ENCODE measurements around the gene PLEK. TPM values are rescaled to one million over a fixed set of nuclear protein-coding genes. Genes with fewer than 3 reads are reported as not detected.
"Not testable (repeated sequence)": the region's sequence is repeated elsewhere in the genome, so short reads cannot be mapped to it uniquely, and the experiment has no call there.

PLEK gene
- total and polyA plus RNA-seq, 11 donors: 1.3 to 90.0 (median 3.1) TPM

GRCh38 chr2:68372485-68372884 is 7.4 kb downstream of the PLEK start:
- Histone ChIP-seq H3K27ac (no peak overlapping the region), H3K36me3 (peaks cover 0 to 10% (median 0%) of the 10 kb centered on the region in 9 donors), H3K9me3 (no peaks in the 10 kb centered on the region), H3K4me3 (no peak overlapping the region), H3K4me1 (peaks cover 0 to 81% (median 6%) of the 10 kb centered on the region in 12 donors), H3K27me3 (no peaks in the 10 kb centered on the region)
- DNase-seq: no peak
- ATAC-seq: no peak
- TF ChIP-seq CTCF (IDR thresholded peaks at IDR 0.05): no peak
- no peak for TF ChIP-seq POLR2A (IDR thresholded peaks at IDR 0.05)
- intact Hi-C loops (cut with DNase I): no loop called here
- WGBS, 4 donors: 92 to 96% (median 95%) methylated on average over 2 of the region's 2 CpGs

DNA sequence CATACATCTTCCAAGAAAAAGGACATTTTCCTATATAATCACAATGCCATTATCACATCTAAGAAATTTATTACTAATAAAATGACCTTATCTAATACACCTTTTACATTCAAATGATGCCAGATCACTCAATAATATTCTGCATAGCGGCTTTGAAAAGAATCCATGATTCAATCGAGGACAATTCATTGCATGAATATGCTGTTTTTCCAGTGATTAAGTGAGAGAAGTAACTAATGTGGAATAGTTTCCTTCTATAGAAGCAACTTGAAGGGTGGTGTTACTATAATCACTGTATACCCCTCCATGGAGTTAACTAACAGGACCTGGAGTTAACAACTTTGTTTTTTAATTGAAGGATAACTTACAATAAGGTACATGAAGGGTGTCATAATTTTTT is 9.1 kb downstream of the PLEK start:
- ATAC-seq: no peak
- H3K4me3 ChIP-seq: no peak overlapping the region
- H3K36me3 ChIP-seq: peaks cover 0 to 10% (median 0%) of the 10 kb centered on the region in 9 donors
- intact Hi-C loops (cut with DNase I): no loop called here
- TF ChIP-seq POLR2A (IDR thresholded peaks at IDR 0.05) (no peak), CTCF (IDR thresholded peaks at IDR 0.05) (no peak)
- no peaks in the 10 kb centered on the region for H3K9me3 ChIP-seq
- no peak overlapping the region for H3K27ac ChIP-seq
- no peak for DNase-seq
- H3K4me1 ChIP-seq: peaks cover 0 to 81% (median 6%) of the 10 kb centered on the region in 12 donors
- no peaks in the 10 kb centered on the region for H3K27me3 ChIP-seq
- WGBS, 4 donors: 98% methylated on average over 2 of the region's 2 CpGs

DNA sequence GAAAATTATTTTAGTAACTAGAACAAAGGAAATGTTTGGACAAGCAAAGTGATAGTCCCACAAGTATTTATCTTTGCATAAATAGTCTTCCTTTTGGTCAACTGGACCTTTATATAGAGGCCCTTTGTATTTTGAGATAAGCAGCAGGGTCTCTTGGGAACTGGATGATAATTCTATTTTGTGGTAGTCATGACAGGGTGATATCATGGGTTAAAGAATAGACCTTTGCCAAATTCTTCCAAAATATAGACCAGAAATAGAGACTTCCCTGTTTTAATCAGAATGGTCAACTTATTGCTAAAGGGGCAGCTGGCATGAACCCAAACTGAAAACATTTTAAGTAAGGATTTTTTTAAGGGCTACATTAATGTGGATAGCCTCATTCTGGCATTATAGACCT is 10.5 kb downstream of the PLEK start:
- no peak for TF ChIP-seq POLR2A (IDR thresholded peaks at IDR 0.05)
- no peak for TF ChIP-seq CTCF (IDR thresholded peaks at IDR 0.05)
- H3K27me3 ChIP-seq: no peaks in the 10 kb centered on the region
- no peaks in the 10 kb centered on the region for H3K9me3 ChIP-seq
- intact Hi-C loops (cut with DNase I): no loop called here
- ATAC-seq: no peak
- H3K27ac ChIP-seq: peak overlapping the region in 1 of 12 donors; percentile 3
- no peak overlapping the region for H3K4me3 ChIP-seq
- H3K36me3 ChIP-seq: peaks cover 0 to 22% (median 0%) of the 10 kb centered on the region in 9 donors
- H3K4me1 ChIP-seq: peaks cover 0 to 81% (median 6%) of the 10 kb centered on the region in 12 donors
- DNase-seq: no peak

DNA sequence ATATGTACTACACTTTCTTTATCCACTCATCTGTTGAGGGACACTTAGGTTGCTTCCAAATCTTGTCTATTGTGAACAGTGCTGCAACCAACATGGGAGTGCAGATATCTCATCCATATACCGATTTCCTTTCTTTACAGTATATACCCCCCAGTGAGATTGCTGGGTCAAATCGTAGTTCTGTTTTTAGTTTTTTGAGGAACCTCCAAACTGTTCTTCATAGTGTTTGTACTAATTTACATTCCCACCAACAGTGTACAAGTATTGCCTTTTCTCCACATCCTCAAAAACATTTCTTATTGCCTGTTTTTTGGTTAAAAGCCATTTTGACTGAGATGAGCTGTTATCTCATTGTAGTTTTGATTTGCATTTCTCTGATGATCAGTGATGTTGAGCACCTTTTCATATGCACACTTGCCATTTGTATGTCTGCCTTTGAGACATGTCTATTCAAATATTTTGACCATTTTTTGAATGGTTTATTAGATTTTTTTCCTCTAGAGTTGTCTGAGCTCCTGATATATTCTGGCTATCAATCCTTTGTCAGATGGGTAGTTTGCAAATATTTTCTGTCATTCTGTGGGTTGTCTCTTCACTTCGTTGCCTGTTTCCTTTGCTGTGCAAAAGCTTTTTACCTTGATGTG is 12.2 kb downstream of the PLEK start:
- DNase-seq: no peak
- Histone ChIP-seq H3K27me3 (no peaks in the 10 kb centered on the region), H3K27ac (peak overlapping the region in 1 of 12 donors; percentile 40), H3K4me3 (no peak overlapping the region), H3K4me1 (peaks cover 0 to 82% (median 6%) of the 10 kb centered on the region in 12 donors), H3K36me3 (peaks cover 0 to 39% (median 0%) of the 10 kb centered on the region in 9 donors), H3K9me3 (no peaks in the 10 kb centered on the region)
- TF ChIP-seq POLR2A (IDR thresholded peaks at IDR 0.05): no peak
- no peak for TF ChIP-seq CTCF (IDR thresholded peaks at IDR 0.05)
- ATAC-seq: no peak
- 87 to 98% (median 88%) methylated on average over 3 of the region's 3 CpGs for WGBS, 4 donors
- intact Hi-C loops (cut with DNase I): no loop called here

DNA sequence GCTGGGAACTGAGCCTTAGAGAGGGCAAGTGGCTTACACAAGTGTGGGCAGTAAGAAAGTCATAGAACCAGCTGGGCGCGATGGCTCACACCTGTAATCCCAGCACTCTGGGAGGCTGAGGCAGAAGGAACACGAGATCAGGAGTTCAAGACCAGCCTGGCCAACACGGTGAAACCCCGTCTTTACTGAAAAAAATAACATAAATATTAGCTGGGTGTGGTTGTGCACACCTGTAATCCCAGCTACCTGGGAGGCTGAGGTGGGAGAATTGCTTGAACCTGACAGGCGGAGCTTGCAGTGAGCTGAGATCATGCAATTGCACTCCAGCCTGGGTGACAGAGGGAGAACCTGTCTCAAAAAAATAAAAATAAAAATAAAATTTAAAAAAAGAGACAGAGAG is 13.7 kb downstream of the PLEK start:
- H3K4me3 ChIP-seq; H3K27me3 ChIP-seq; H3K9me3 ChIP-seq; DNase-seq; ATAC-seq; intact Hi-C loops (cut with DNase I): not testable (repeated sequence)
- 80 to 95% (median 89%) methylated on average over 6 of the region's 6 CpGs for WGBS, 4 donors
- H3K36me3 ChIP-seq: peaks cover 0 to 50% (median 0%) of the 10 kb centered on the region in 9 donors
- peak overlapping the region in 1 of 12 donors; percentile 34 for H3K27ac ChIP-seq
- peaks cover 0 to 84% (median 6%) of the 10 kb centered on the region in 12 donors for H3K4me1 ChIP-seq

All from heart left ventricle (tissue), 16 donors.